Neuronal stem cell (in vitro differentiated cells): Measurements from ENCODE around the gene KDM4B.

Experiments
- DNase-seq: peaks from one replicate; pipeline ENCODE4 v3.0.0-alpha.2; 2013; ENCODE audit warnings: low spot score
- H2AFZ ChIP-seq: one replicate; pipeline ENCODE4 v1.6.1; 2013; ENCODE audit warnings: mild to moderate bottlenecking, low read length, inconsistent platforms
- H2AK5ac ChIP-seq: 2 replicates; pipeline ENCODE4 v1.6.1; 2013; ENCODE audit warnings: low read depth, mild to moderate bottlenecking, inconsistent platforms, low read length, moderate library complexity, mixed read lengths
- H2BK120ac ChIP-seq: 2 replicates; pipeline ENCODE4 v1.6.1; 2013; ENCODE audit warnings: low read depth, mild to moderate bottlenecking, inconsistent platforms, low read length, moderate library complexity, mixed read lengths
- H2BK12ac ChIP-seq: one replicate; pipeline ENCODE4 v1.6.1; 2013; ENCODE audit warnings: low read length, inconsistent platforms
- H2BK15ac ChIP-seq: 2 replicates; pipeline ENCODE4 v1.6.1; 2013; ENCODE audit warnings: mild to moderate bottlenecking, low read length, inconsistent platforms, mixed read lengths
- H2BK5ac ChIP-seq: one replicate; pipeline ENCODE4 v1.6.1; 2013; ENCODE audit warnings: inconsistent platforms, mild to moderate bottlenecking, low read length, moderate library complexity
- H3K14ac ChIP-seq: one replicate; pipeline ENCODE4 v1.6.1; 2013; ENCODE audit warnings: low read length, inconsistent platforms
- H3K18ac ChIP-seq: 2 replicates; pipeline ENCODE4 v1.6.1; 2013; ENCODE audit warnings: low read length, inconsistent platforms
- H3K23ac ChIP-seq: 2 replicates; pipeline ENCODE4 v1.6.1; 2013; ENCODE audit warnings: low read depth, mild to moderate bottlenecking, mixed read lengths, low read length, inconsistent platforms; ENCODE audit not compliant: poor library complexity
- H3K27ac ChIP-seq: replicated peaks from 3 replicates; pipeline ENCODE4 v1.5.1; 2013; ENCODE audit warnings: low read length, inconsistent platforms
- H3K27me3 ChIP-seq, 3 experiments: 2 replicates each; pipeline ENCODE4 v1.6.1; 2013; ENCODE audit warnings: low read length in 3 of 3, mild to moderate bottlenecking in 2 of 3, inconsistent platforms in 1 of 3, low read depth in 1 of 3, mixed read lengths in 1 of 3, moderate library complexity in 1 of 3; ENCODE audit not compliant: control insufficient read depth in 3 of 3, insufficient read depth in 3 of 3
- H3K36me3 ChIP-seq, 2 donors: replicated peaks in 1 of 2; 2 replicates each; pipeline ENCODE4 v1.6.1; 2013; ENCODE audit warnings: low read length in 2 of 2; ENCODE audit not compliant: control insufficient read depth in 2 of 2, insufficient read depth in 2 of 2
- H3K4ac ChIP-seq: 2 replicates; pipeline ENCODE4 v1.6.1; 2013; ENCODE audit warnings: inconsistent platforms, mild to moderate bottlenecking, low read length, moderate library complexity
- H3K4me1 ChIP-seq, 2 donors: 1 replicate in 1 of 2; 2 replicates in 1 of 2; pipeline ENCODE4 v1.6.1; 2013; ENCODE audit warnings: low read length in 2 of 2, low read depth in 1 of 2; ENCODE audit not compliant: control insufficient read depth in 2 of 2, insufficient read depth in 1 of 2
- H3K4me2 ChIP-seq: one replicate; pipeline ENCODE4 v1.6.1; 2013; ENCODE audit warnings: mild to moderate bottlenecking, low read length, inconsistent platforms; ENCODE audit not compliant: insufficient read depth, poor library complexity, severe bottlenecking
- H3K4me3 ChIP-seq, 2 donors: 2 replicates each; pipeline ENCODE4 v1.5.1; 2013; ENCODE audit warnings: low read length in 2 of 2, mild to moderate bottlenecking in 2 of 2, inconsistent platforms in 1 of 2, moderate library complexity in 1 of 2
- H3K79me1 ChIP-seq: one replicate; pipeline ENCODE4 v1.6.1; 2013; ENCODE audit warnings: low read depth, mild to moderate bottlenecking, inconsistent platforms, low read length, moderate library complexity
- H3K9ac ChIP-seq: one replicate; pipeline ENCODE4 v1.6.1; 2013; ENCODE audit warnings: mild to moderate bottlenecking, low read depth, low read length, inconsistent platforms; ENCODE audit not compliant: poor library complexity
- H3K9me3 ChIP-seq, 2 donors: replicated peaks in 1 of 2; 2 replicates each; pipeline versions ENCODE3 to v1.6.1; 2013; ENCODE audit warnings: low read length in 2 of 2, mild to moderate bottlenecking in 2 of 2, inconsistent platforms in 1 of 2, low read depth in 1 of 2, mixed read lengths in 1 of 2, moderate library complexity in 1 of 2; ENCODE audit not compliant: control insufficient read depth in 2 of 2, insufficient read depth in 1 of 2
- H4K8ac ChIP-seq: one replicate; pipeline ENCODE4 v1.6.1; 2013; ENCODE audit warnings: low read depth, mild to moderate bottlenecking, inconsistent platforms, low read length, moderate library complexity
- H4K91ac ChIP-seq: one replicate; pipeline ENCODE4 v1.6.1; 2013; ENCODE audit warnings: low read length, low read depth, mild to moderate bottlenecking, inconsistent platforms; ENCODE audit not compliant: poor library complexity
- WGBS, 2 donors: extraction: QIAGEN DNeasy Blood & Tissue Kit; methylation state at CpG; one replicate each; pipeline ENCODE4 v1.1.7; 2013; ENCODE audit warnings: missing lambda C conversion rate in 2 of 2, mixed read lengths in 1 of 2; ENCODE audit not compliant: insufficient read length in 2 of 2, insufficient replicate concordance in 1 of 2; ENCODE audit errors: extremely low coverage in 2 of 2; 5-methylcytosine and 5-hydroxymethylcytosine counted together

The KDM4B gene

GRCh38 chr19:5036698-5037563 is 68.0 kb downstream of the KDM4B start:
- no peak overlapping the region for H3K4ac ChIP-seq
- peak overlapping the region; percentile 42 for H2BK120ac ChIP-seq
- no peak overlapping the region for H2BK15ac ChIP-seq
- H2AFZ ChIP-seq: no peak overlapping the region
- H3K14ac ChIP-seq: no peak overlapping the region
- H3K9me3 ChIP-seq: no peaks in the 10 kb centered on the region
- H2AK5ac ChIP-seq: no peak overlapping the region
- no peak for DNase-seq
- no peak overlapping the region for H2BK12ac ChIP-seq
- WGBS, 2 donors: no CpG with 5 or more reads among the region's 36 CpGs
- peaks cover 0 to 1% of the 10 kb centered on the region in 2 donors for H3K4me1 ChIP-seq
- H3K9ac ChIP-seq: peak overlapping the region; percentile 51
- no peak overlapping the region for H4K8ac ChIP-seq
- H2BK5ac ChIP-seq: peak overlapping the region; percentile 85
- H3K4me2 ChIP-seq: no peak overlapping the region
- no peak overlapping the region for H3K18ac ChIP-seq
- no peak overlapping the region for H3K4me3 ChIP-seq
- H3K27ac ChIP-seq: no peak overlapping the region
- H3K23ac ChIP-seq: no peak overlapping the region
- H4K91ac ChIP-seq: no peak overlapping the region
- H3K27me3 ChIP-seq: no peaks in the 10 kb centered on the region
- H3K79me1 ChIP-seq: peaks cover 29% of the 10 kb centered on the region
- peaks cover 24 to 73% of the 10 kb centered on the region in 2 donors for H3K36me3 ChIP-seq

DNA sequence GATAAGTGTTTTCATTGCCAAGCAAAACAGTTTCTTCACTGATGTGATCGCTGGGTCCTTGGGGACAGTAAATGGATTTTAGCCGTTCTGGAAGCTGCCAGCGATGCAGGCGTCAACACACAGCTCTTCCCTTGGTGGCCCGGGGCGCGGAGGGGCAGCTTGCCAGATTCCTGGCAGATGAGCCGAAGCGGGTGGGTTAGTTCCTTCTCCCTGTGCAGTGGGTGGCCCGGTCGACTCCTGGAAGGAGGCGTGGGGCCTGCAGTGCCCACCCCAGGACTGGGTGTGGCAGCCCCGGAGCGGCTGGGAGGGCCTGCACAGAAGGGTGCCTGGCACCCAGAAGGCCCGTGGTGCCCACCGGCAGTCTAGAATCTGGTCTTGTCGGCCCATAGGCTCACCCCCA is 69.0 kb downstream of the KDM4B start:
- H3K4me3 ChIP-seq: no peak overlapping the region
- H3K4ac ChIP-seq: no peak overlapping the region
- no peak overlapping the region for H3K14ac ChIP-seq
- no peak overlapping the region for H2BK15ac ChIP-seq
- no peaks in the 10 kb centered on the region for H3K9me3 ChIP-seq
- H2AK5ac ChIP-seq: no peak overlapping the region
- H3K23ac ChIP-seq: no peak overlapping the region
- H3K9ac ChIP-seq: no peak overlapping the region
- H4K91ac ChIP-seq: no peak overlapping the region
- no peak for DNase-seq
- peaks cover 23 to 76% of the 10 kb centered on the region in 2 donors for H3K36me3 ChIP-seq
- H3K27ac ChIP-seq: no peak overlapping the region
- H3K79me1 ChIP-seq: peaks cover 19% of the 10 kb centered on the region
- H3K4me2 ChIP-seq: no peak overlapping the region
- no peak overlapping the region for H4K8ac ChIP-seq
- H3K18ac ChIP-seq: no peak overlapping the region
- no peak overlapping the region for H2AFZ ChIP-seq
- no peak overlapping the region for H2BK120ac ChIP-seq
- H2BK5ac ChIP-seq: no peak overlapping the region
- no peaks in the 10 kb centered on the region for H3K27me3 ChIP-seq
- H3K4me1 ChIP-seq: peaks cover 0 to 1% of the 10 kb centered on the region in 2 donors
- WGBS, 2 donors: no CpG with 5 or more reads among the region's 17 CpGs
- H2BK12ac ChIP-seq: no peak overlapping the region

- Histone ChIP-seq H3K79me1 (peaks cover 17% of the 10 kb centered on the region), H2BK120ac (no peak overlapping the region), H3K4me1 (peaks cover 0 to 1% of the 10 kb centered on the region in 2 donors), H3K27me3 (no peaks in the 10 kb centered on the region), H2AK5ac (no peak overlapping the region), H4K8ac (no peak overlapping the region), H2BK5ac (no peak overlapping the region), H3K14ac (no peak overlapping the region), H3K18ac (no peak overlapping the region), H3K4me2 (no peak overlapping the region), H2BK12ac (no peak overlapping the region), H3K4me3 (peak overlapping the region in 1 of 2 donors; percentile 26), H3K9ac (no peak overlapping the region), H4K91ac (no peak overlapping the region), H3K9me3 (no peaks in the 10 kb centered on the region), H2AFZ (no peak overlapping the region), H3K4ac (no peak overlapping the region), H2BK15ac (no peak overlapping the region), H3K27ac (no peak overlapping the region), H3K36me3 (peaks cover 19 to 74% of the 10 kb centered on the region in 2 donors), H3K23ac (no peak overlapping the region)
- DNase-seq: no peak
- no CpG with 5 or more reads among the region's 14 CpGs for WGBS, 2 donors
Observed at GRCh38 chr19:5038631-5039271, 69.8 kb downstream of the KDM4B start.
